GM06990 (cell line): ENCODE data around the gene DLEU7.
A peak's percentile ranks its signal among the peaks of the same experiment; 100 is the strongest.

Experiments used
- DNase-seq: peaks from one replicate; pipeline ENCODE4 v3.0.0-alpha.2; 2011; ENCODE audit not compliant: insufficient read length; ENCODE audit errors: extremely low read depth
- H3K27me3 ChIP-seq: replicated peaks from 2 replicates; pipeline ENCODE4 v1.6.0; 2011; ENCODE audit warnings: low read length; ENCODE audit not compliant: control insufficient read depth, insufficient read depth
- H3K36me3 ChIP-seq: 2 replicates; pipeline ENCODE4 v1.5.1; 2011; ENCODE audit warnings: low read length; ENCODE audit not compliant: control insufficient read depth, insufficient read depth
- H3K4me3 ChIP-seq: replicated peaks from 2 replicates; pipeline ENCODE4 v1.5.1; 2011; ENCODE audit warnings: low read depth, mild to moderate bottlenecking, control low read depth, low read length
- TF ChIP-seq, protein P1 (sequence below): IDR thresholded peaks from 2 replicates; pipeline ENCODE4 v1.5.1; 2011; ENCODE audit warnings: low read length, control low read depth, mild to moderate bottlenecking, inconsistent platforms; ENCODE audit not compliant: insufficient read depth, poor library complexity, severe bottlenecking

Gene DLEU7

DNA sequence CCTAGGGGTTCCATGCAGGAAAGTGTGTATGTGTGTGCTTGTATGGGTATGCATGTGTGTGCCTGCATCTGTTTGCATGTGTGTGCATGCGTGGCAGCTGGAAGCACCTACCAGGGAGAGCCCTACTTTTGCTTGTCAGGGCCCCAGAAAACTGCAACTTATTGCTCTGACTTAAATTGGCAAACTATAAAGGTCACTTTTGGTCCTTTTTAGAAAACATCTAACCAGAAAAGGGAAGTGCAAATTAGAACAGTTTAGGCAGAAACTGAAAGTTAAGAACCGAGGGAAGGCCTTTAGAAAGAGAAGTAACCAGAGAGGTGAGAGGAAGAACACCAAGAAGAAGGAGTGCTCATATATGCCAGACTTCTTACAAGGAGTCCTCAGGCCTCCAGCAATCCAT lies 32.5 kb downstream of the DLEU7 start:
- Histone ChIP-seq H3K27me3 (no peaks in the 10 kb centered on the region), H3K4me3 (no peak overlapping the region), H3K36me3 (no peaks in the 10 kb centered on the region)
- peak; percentile 53 for DNase-seq
- TF ChIP-seq, protein P1, sequence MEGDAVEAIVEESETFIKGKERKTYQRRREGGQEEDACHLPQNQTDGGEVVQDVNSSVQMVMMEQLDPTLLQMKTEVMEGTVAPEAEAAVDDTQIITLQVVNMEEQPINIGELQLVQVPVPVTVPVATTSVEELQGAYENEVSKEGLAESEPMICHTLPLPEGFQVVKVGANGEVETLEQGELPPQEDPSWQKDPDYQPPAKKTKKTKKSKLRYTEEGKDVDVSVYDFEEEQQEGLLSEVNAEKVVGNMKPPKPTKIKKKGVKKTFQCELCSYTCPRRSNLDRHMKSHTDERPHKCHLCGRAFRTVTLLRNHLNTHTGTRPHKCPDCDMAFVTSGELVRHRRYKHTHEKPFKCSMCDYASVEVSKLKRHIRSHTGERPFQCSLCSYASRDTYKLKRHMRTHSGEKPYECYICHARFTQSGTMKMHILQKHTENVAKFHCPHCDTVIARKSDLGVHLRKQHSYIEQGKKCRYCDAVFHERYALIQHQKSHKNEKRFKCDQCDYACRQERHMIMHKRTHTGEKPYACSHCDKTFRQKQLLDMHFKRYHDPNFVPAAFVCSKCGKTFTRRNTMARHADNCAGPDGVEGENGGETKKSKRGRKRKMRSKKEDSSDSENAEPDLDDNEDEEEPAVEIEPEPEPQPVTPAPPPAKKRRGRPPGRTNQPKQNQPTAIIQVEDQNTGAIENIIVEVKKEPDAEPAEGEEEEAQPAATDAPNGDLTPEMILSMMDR: no peak

DNA sequence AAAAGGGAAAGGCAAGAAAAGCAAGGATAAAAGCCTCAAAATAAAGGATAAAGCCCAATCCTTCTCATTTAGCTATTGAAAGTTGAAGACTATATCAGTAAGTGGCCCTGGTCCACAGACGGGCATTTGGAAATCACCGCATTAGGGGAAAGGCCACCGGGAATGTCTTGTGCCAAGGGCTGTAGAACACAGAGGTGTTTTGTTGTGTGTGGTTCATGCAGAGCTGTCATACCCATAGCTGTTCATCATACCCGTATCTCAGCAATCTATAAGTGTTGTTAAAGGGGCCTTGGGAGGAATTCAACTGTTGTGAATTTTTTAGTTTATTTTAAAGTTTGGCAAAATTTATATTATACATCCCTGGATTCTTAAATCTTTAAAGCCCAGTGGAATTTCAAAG lies 33.0 kb downstream of the DLEU7 start:
- Histone ChIP-seq H3K36me3 (no peaks in the 10 kb centered on the region), H3K4me3 (no peak overlapping the region), H3K27me3 (no peaks in the 10 kb centered on the region)
- TF ChIP-seq, protein P1: no peak
- no peak for DNase-seq

DNA sequence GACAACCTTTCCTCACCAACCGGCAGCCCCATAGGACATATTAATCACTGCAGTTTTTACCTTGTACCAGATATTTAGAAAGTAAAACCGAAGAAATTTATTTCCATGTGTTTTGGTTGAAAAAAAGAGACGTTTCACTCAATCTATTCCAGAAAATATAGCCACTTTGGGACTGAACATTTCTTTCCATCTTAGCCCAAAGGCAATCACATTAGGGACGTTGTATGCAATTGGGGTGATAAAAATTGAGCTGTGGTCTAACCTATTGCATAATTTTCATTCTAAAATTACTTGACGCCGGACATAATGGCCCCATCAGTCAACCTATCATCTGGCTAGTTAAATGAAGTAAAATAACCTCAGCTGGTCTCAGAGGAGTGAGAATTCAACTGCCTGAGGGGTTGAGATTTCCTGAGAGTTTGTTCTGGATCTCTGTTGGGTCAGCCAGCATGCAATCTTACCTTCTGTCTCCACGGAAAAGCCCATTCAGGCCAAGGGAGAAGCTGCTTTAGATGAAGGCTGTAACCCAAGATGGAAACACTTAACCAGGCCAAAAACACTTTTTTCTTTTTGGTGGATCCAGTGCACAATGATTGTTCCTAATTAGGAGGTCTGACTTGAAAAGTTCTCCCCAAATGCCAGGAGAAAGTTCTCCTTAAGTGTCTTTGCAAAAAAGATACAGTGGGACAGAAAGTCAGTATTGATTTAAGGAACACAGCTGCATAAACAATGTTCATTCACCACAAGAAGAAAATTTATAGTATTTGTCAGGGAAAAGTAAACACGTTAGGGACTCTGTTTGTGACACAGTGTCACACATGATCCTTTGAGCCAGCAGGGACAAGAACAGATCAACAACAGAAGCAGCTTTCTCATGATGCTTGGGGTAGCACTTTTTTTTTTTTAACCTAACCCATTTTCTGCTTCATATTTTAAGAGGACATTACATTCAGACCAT lies 34.1 kb downstream of the DLEU7 start:
- TF ChIP-seq, protein P1: no peak
- Histone ChIP-seq H3K4me3 (no peak overlapping the region), H3K36me3 (no peaks in the 10 kb centered on the region), H3K27me3 (no peaks in the 10 kb centered on the region)
- no peak for DNase-seq

DNA sequence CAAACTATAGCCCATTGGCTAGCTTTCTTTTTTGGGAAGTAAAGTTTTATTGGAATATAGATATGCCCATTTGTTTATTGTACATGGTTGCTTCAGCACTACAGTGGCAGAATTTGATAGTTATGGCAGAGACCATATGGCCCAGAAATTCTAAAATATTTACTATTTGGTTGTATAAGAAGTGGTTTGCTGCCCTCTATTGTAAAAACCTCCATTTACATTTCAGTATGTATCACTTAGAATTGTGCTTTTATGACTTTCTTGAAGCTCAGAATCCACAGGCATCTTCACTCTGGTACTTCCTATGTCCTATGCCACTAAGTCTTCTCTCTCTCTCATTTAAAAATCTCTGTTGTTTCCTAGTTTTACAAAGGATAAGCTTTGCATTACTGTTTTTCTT lies 37.7 kb downstream of the DLEU7 start:
- DNase-seq: no peak
- Histone ChIP-seq H3K27me3 (no peaks in the 10 kb centered on the region), H3K4me3 (no peak overlapping the region), H3K36me3 (no peaks in the 10 kb centered on the region)
- TF ChIP-seq, protein P1: no peak

DNA sequence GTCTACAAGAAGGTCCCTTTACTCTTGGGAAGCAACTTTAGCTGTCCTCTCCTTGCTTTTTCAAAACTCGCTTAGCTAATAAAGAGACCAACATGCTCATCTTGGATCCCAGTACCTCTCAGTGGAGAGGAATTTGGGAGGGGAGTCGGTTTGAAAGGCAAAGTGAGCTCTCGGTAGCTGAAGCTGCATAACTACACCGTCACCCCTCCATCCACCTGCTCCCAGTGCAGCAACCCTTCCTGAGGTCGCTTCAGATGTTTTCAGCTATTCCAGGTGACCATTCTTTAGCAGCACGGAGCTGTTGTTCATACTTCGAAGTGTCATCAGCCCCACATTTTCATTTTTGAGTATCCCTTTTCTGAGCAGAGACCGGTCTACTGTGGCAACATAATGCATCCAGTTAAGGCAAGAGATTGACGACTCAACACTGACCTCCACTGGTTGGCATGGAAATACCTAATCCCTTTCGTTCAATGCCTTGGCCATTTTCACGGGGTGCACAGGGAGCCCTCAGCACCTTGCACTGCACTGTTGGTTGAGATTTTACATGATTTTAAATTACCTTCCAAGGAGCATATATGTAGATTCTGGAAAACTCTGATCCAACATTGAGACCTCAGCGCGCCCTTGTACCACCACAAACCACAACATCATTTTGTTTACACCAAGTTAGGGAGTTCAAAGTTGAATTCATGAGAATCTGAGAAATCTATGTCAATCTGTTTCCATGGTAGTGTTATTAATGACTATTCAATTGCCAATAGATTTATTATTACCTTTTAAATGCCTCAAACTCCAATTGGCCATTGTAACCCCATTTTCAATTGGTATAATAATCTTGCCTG lies 42.2 kb downstream of the DLEU7 start:
- no peak overlapping the region for H3K4me3 ChIP-seq
- H3K36me3 ChIP-seq: no peaks in the 10 kb centered on the region
- TF ChIP-seq, protein P1: peak; percentile 71
- H3K27me3 ChIP-seq: no peaks in the 10 kb centered on the region; the same call in 1 of the 2 replicates
- peak; percentile 42 for DNase-seq
